Coronary artery (tissue), 2 donors: ENCODE results near the gene PAXIP1.

ENCODE experiments used
- DNase-seq: peaks from one replicate; pipeline ENCODE4 v3.0.0-alpha.2; 2017; ENCODE audit warnings: low spot score
- H3K27ac ChIP-seq, 2 donors: fragments of 200-600 bp; sonication (generic); one replicate each; pipeline ENCODE4 v1.5.1; 2016 to 2019
- H3K4me3 ChIP-seq: fragments of 200-600 bp; sonication (generic); 2 replicates; pipeline ENCODE4 v1.5.1; 2016; ENCODE audit warnings: mild to moderate bottlenecking, moderate library complexity
- CTCF ChIP-seq: fragments of 200-600 bp; sonication (generic); IDR thresholded peaks from one replicate; pipeline ENCODE4 v1.5.1; 2019; ENCODE audit warnings: antibody characterized with exemption

Gene PAXIP1

DNA sequence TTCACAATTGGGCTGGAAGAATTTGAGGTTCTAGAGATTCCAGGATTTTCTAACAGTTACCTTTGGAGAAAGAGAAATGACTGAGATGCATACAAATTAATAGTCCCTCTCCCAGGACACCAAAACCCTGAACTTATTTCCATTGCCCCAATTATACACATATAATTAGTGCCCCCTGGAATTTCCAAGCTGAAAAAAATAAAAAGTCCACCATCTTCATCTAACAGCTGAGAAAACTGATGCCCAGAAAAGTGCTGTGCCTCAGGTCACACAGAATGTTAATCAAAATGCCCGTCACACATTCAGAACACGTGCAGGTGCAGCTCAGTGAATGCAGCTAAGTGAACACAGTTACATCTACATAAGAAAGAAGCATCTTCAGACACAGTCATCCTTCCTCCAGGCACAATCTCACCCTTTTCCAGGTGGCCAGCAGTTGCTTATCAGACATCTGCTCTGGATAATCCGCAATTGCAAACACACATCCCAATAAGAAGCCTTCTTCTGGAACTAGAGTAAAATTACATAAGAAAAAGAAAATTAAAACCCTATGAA is 35.4 kb downstream of the PAXIP1 start:
- TF ChIP-seq CTCF: no peak
- H3K4me3 ChIP-seq: no peak overlapping the region
- DNase-seq: no peak
- H3K27ac ChIP-seq: no peak overlapping the region

DNA sequence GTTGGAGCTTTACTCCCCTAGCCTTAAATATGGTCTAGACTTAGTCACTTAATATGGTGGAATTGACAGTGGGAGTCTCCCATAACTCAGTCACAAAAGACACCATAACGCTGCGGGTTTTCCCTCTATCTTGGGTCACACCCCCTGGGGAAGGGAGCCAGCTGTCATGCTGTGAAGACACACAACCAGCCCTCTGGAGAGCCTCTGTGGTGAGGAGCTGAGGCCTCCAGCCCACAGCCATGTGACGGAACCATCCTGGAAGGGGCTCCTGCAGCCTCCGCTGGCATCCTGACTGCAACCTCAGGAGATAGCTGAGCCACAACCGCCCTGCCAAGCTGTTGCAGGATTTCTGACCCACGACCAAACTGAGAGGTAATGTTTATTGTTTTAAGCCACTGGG is 37.9 kb downstream of the PAXIP1 start:
- no peak for DNase-seq
- TF ChIP-seq CTCF: no peak
- H3K27ac ChIP-seq: no peak overlapping the region
- no peak overlapping the region for H3K4me3 ChIP-seq

GRCh38 chr7:154960063-154960790 is 42.7 kb downstream of the PAXIP1 start:
- no peak overlapping the region for H3K27ac ChIP-seq
- no peak overlapping the region for H3K4me3 ChIP-seq
- no peak for DNase-seq
- no peak for TF ChIP-seq CTCF

- no peak for TF ChIP-seq CTCF
- no peak overlapping the region for H3K4me3 ChIP-seq
- DNase-seq: no peak
- H3K27ac ChIP-seq: no peak overlapping the region
These were observed 46.5 kb downstream of the PAXIP1 start for GRCh38 chr7:154956427-154956826.

DNA sequence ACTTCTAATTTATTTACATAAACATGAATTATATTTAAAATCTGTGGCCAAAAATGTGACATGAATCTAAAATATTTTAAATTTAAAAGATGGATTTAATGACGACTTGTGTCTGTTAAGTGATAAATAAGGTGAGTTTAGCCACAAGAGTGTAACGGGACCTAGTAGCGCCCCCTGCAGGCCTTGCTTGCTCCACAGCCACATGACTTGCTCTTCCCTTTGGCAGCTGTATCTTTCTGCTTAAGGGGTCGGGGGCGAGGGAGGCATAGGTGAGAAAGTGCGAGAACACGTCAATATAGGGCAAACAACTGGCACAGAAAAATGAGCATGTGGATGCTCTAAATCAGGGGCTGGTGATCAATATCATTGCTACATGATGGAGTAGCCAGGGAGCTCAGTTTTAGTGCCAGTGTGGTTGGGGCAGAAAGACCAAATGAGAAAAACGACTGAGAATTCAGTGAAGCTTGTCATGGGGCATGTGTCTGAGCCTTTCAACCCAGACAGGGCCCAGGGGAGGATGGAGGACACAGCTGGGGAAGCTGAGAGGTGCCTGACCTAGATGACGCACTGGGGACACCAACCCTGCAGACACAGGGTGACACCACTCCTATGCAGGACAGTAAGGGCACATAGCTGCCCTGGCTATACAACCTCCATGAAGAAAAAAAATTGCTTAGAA is 49.8 kb downstream of the PAXIP1 start:
- no peak overlapping the region for H3K4me3 ChIP-seq

GRCh38 chr7:154950960-154951359 is 52.0 kb downstream of the PAXIP1 start:
- Histone ChIP-seq H3K4me3 (no peak overlapping the region), H3K27ac (no peak overlapping the region)
- TF ChIP-seq CTCF: no peak
- DNase-seq: no peak

More for the DNA sequence above, 49.8 kb downstream of the PAXIP1 start:
- no peak for DNase-seq
- TF ChIP-seq CTCF: no peak
- no peak overlapping the region for H3K27ac ChIP-seq

DNA sequence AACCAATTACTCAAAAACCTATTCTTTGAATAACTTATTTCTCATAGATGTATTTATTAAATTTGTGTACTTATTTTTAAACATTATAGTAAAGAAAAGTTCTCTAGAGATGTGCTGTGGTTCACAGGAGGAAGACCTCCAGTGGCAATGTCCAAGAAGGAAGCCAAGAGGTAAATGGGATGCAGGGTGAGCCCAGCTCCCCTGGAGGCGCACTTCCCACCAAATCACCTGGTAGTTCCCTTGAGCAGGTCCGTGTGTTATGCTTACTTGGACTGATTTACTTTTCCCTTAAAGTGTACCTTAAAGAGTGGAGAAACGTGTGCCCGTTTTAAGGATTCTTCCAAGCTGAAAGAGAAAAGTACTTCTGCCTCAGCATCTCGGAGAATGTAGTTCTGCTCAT is 55.3 kb downstream of the PAXIP1 start:
- TF ChIP-seq CTCF: no peak
- no peak for DNase-seq
- Histone ChIP-seq H3K27ac (no peak overlapping the region), H3K4me3 (no peak overlapping the region)
